Endothelial cell of umbilical vein (primary cell): ENCODE results near the gene OR2M3. TPM values are rescaled to one million over a fixed set of nuclear protein-coding genes. Genes with fewer than 3 reads are reported as not detected.

Experiments used
- BruUV-seq: library from RNA; stranded (reverse); fragments of 400-500 nt; replicated peaks from 2 replicates; lab custom pipeline; 2021; lab: Mats Ljungman, UMichigan
- CTCF ChIA-PET: fragments of 300-600, 350-600 bp; sonication (Branson Sonifier 250); formaldehyde crosslinking; loops from one replicate; lab custom pipeline; 2021; ENCODE audit warnings: antibody characterized with exemption, inconsistent platforms; lab: Charles Lee
- POLR2A ChIA-PET: fragments of 300-600, 350-600 bp; sonication (Branson Sonifier 250); formaldehyde crosslinking; loops from one replicate; lab custom pipeline; 2021; ENCODE audit warnings: antibody characterized with exemption, inconsistent platforms; lab: Charles Lee
- DNase-seq: peaks from one replicate; pipeline ENCODE4 v3.0.0-alpha.2; 2011; ENCODE audit warnings: low read depth, low spot score
- FAIRE-seq: peaks from 2 replicates; lab custom pipeline; 2011; peaks lifted over from hg19 to GRCh38; lab: Jason Lieb, UNC
- H2AFZ ChIP-seq: 2 replicates; pipeline ENCODE4 v1.6.0; 2012; ENCODE audit warnings: low read depth, low read length, control low read depth, inconsistent platforms
- H3K27ac ChIP-seq: 2 replicates; pipeline ENCODE4 v1.5.1; 2011; ENCODE audit warnings: low read depth, mild to moderate bottlenecking, control low read depth, low read length, moderate library complexity; ENCODE audit not compliant: insufficient read depth
- H3K27me3 ChIP-seq, 2 experiments: 2 replicates each; pipeline versions ENCODE4 v1.6.0 to v1.6.1; 2011; ENCODE audit warnings: low read length in 2 of 2, mixed read lengths in 1 of 2; ENCODE audit not compliant: control insufficient read depth in 2 of 2, insufficient read depth in 2 of 2
- H3K36me3 ChIP-seq, 2 experiments: 2 replicates in 1 of 2; 3 replicates in 1 of 2; pipeline ENCODE4 v1.5.1; 2011; ENCODE audit warnings: low read length in 2 of 2, mild to moderate bottlenecking in 1 of 2, moderate library complexity in 1 of 2; ENCODE audit not compliant: control insufficient read depth in 2 of 2, insufficient read depth in 2 of 2; ENCODE audit errors: extremely low read depth in 1 of 2
- H3K4me1 ChIP-seq: 3 replicates; pipeline ENCODE4 v1.5.1; 2011; ENCODE audit warnings: mild to moderate bottlenecking, low read length; ENCODE audit not compliant: control insufficient read depth, insufficient read depth; ENCODE audit errors: extremely low read depth
- H3K4me2 ChIP-seq: 2 replicates; pipeline ENCODE4 v1.6.1; 2011; ENCODE audit warnings: low read length, control low read depth, mixed read lengths; ENCODE audit not compliant: insufficient read depth
- H3K4me3 ChIP-seq, 3 experiments: fragments of 200-600 bp in 1 of 3; sonication (generic), shearing (Covaris generic) in 1 of 3; replicated peaks in 1 of 3; 2 replicates each; pipeline ENCODE4 v1.5.1; 2011 to 2016; ENCODE audit warnings: control low read depth in 3 of 3, low read length in 3 of 3, mild to moderate bottlenecking in 2 of 3, inconsistent platforms in 1 of 3, low read depth in 1 of 3, moderate library complexity in 1 of 3; ENCODE audit not compliant: insufficient read depth in 1 of 3
- H3K79me2 ChIP-seq: 2 replicates; pipeline ENCODE4 v1.6.0; 2012; ENCODE audit warnings: low read length, inconsistent platforms; ENCODE audit not compliant: control insufficient read depth, insufficient read depth
- H3K9ac ChIP-seq: replicated peaks from 2 replicates; pipeline ENCODE3; 2011; ENCODE audit warnings: low read length, control low read depth; ENCODE audit not compliant: insufficient read depth; ENCODE audit errors: extremely low read depth
- H3K9me1 ChIP-seq: replicated peaks from 3 replicates; pipeline ENCODE4 v1.6.0; 2011; ENCODE audit warnings: mild to moderate bottlenecking, low read length; ENCODE audit not compliant: control insufficient read depth, insufficient read depth; ENCODE audit errors: extremely low read depth
- H3K9me3 ChIP-seq: replicated peaks from 2 replicates; pipeline ENCODE4 v1.5.1; 2012; ENCODE audit warnings: low read length, inconsistent platforms; ENCODE audit not compliant: control insufficient read depth, insufficient read depth
- H4K20me1 ChIP-seq: replicated peaks from 2 replicates; pipeline ENCODE3; 2011; ENCODE audit warnings: mild to moderate bottlenecking, low read length; ENCODE audit not compliant: control insufficient read depth, insufficient read depth; ENCODE audit errors: extremely low read depth
- EZH2 ChIP-seq: IDR thresholded peaks from 2 replicates; pipeline ENCODE4 v1.6.1; 2012; ENCODE audit warnings: borderline replicate concordance, low read depth, mild to moderate bottlenecking, moderate library complexity, low read length, inconsistent platforms; ENCODE audit not compliant: severe bottlenecking
- FOS ChIP-seq: IDR thresholded peaks from 2 replicates; pipeline ENCODE4 v1.6.1; 2011; ENCODE audit warnings: mild to moderate bottlenecking, low read length, moderate library complexity, borderline replicate concordance; ENCODE audit not compliant: insufficient read depth
- GATA2 ChIP-seq: IDR thresholded peaks from 2 replicates; pipeline ENCODE4 v1.7.0; 2011; ENCODE audit warnings: low read depth, mild to moderate bottlenecking, moderate library complexity, mixed read lengths, low read length; ENCODE audit not compliant: insufficient read length, insufficient read depth
- JUN ChIP-seq: IDR thresholded peaks from 2 replicates; pipeline ENCODE4 v1.6.1; 2011; ENCODE audit warnings: borderline replicate concordance, low read depth; ENCODE audit not compliant: insufficient read length, insufficient read depth
- MYC ChIP-seq: IDR thresholded peaks from one replicate; pipeline ENCODE4 v1.6.1; 2011; ENCODE audit warnings: mild to moderate bottlenecking, low read depth, low read length
- POLR2A ChIP-seq: IDR thresholded peaks from 2 replicates; pipeline ENCODE4 v1.6.1; 2012; ENCODE audit warnings: low read depth, mild to moderate bottlenecking, control low read depth, low read length
- POLR2AphosphoS5 ChIP-seq: IDR thresholded peaks from 2 replicates; pipeline ENCODE4 v1.6.1; 2012; ENCODE audit warnings: low read depth, mild to moderate bottlenecking, control low read depth, low read length, moderate library complexity; ENCODE audit not compliant: insufficient read depth
- dilution Hi-C: fragments of 300-500 bp; cut with MboI; formaldehyde crosslinking; loops from one replicate; pipeline ENCODE4 v1.15.0; 2019; ENCODE audit warnings: low sequenced_read_pairs; ENCODE audit not compliant: extremely low pct_ligation_motif_present
- intact Hi-C: fragments of 100-400 bp; cut with micrococcal nuclease; formaldehyde crosslinking; loops from one replicate; pipeline ENCODE4 v1.10.0; 2022
- polyA plus RNA-seq, 4 experiments: library from polyadenylated mRNA; depleted of rRNA in 3 of 4; stranded (reverse) in 3 of 4; unstranded in 1 of 4; fragments of >200 nt; gene quantifications; 2 replicates each; pipeline versions ENCODE4 v1.2.1 to v1.2.3, GENCODE V29; 2011 to 2012; ENCODE audit warnings: missing spikeins in 1 of 4
- total RNA-seq: library from RNA; stranded (reverse); gene quantifications from 2 replicates; pipeline ENCODE4 v1.2.3, GENCODE V29; 2021
- TF ChIP-seq, protein P1 (sequence below): IDR thresholded peaks from 2 replicates; pipeline ENCODE4 v1.6.1; 2011; ENCODE audit not compliant: insufficient read depth, insufficient read length
- TF ChIP-seq, protein P2 (sequence below), 2 donors: IDR thresholded peaks; 1 replicate in 1 of 2; 2 replicates in 1 of 2; pipeline ENCODE4 v1.5.1; 2011; ENCODE audit warnings: low read length in 2 of 2, mild to moderate bottlenecking in 2 of 2, moderate library complexity in 2 of 2, control low read depth in 1 of 2, inconsistent platforms in 1 of 2, low read depth in 1 of 2; ENCODE audit not compliant: insufficient read depth in 1 of 2; ENCODE audit errors: extremely low read depth in 1 of 2

Gene OR2M3
- total and polyA plus RNA-seq, 2 donors (not counting 3 experiments of a cell fraction or from before 2014, with no cell fraction given) = not detected

DNA sequence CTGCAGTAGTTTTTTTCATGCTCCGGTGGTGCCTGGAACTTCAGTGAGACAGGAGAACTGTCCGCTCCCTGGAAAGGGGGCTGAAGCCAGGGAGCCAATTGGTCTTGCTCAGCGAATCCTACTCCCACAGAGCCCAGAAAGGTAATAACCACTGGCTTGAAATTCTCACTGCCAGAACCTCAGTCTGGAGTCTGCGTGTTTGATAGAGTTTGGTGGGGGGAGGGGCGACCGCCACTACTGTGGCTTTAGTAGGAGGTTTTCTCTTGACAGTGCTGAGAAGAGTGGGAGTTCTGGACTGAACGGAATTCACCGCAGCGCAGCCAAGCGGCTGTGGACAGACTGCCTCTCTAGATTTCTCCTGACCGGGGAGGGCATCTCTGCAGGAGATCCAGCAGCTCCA lies 8.0 kb upstream of the OR2M3 start:
- H3K9me1 ChIP-seq = no peaks in the 10 kb centered on the region

More for the DNA sequence above, 8.0 kb upstream of the OR2M3 start:
- ChIA-PET POLR2A (no interaction called here), CTCF (no interaction called here)
- Histone ChIP-seq H3K9me3 (peaks cover 2% of the 10 kb centered on the region), H3K4me2 (no peak overlapping the region), H3K4me1 (no peaks in the 10 kb centered on the region), H3K4me3 (no peak overlapping the region), H2AFZ (no peak overlapping the region), H4K20me1 (no peaks in the 10 kb centered on the region), H3K79me2 (no peaks in the 10 kb centered on the region), H3K27ac (no peak overlapping the region), H3K36me3 (no peaks in the 10 kb centered on the region), H3K27me3 (no peaks in the 10 kb centered on the region), H3K9ac (no peak overlapping the region)
- DNase-seq = no peak
- intact Hi-C loops = no loop called here
- TF ChIP-seq, protein P1, sequence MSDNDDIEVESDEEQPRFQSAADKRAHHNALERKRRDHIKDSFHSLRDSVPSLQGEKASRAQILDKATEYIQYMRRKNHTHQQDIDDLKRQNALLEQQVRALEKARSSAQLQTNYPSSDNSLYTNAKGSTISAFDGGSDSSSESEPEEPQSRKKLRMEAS = no peak
- no peak for TF ChIP-seq JUN
- TF ChIP-seq GATA2 = no peak
- TF ChIP-seq POLR2A = no peak
- TF ChIP-seq POLR2AphosphoS5 = no peak
- no peak for TF ChIP-seq MYC
- TF ChIP-seq, protein P2, sequence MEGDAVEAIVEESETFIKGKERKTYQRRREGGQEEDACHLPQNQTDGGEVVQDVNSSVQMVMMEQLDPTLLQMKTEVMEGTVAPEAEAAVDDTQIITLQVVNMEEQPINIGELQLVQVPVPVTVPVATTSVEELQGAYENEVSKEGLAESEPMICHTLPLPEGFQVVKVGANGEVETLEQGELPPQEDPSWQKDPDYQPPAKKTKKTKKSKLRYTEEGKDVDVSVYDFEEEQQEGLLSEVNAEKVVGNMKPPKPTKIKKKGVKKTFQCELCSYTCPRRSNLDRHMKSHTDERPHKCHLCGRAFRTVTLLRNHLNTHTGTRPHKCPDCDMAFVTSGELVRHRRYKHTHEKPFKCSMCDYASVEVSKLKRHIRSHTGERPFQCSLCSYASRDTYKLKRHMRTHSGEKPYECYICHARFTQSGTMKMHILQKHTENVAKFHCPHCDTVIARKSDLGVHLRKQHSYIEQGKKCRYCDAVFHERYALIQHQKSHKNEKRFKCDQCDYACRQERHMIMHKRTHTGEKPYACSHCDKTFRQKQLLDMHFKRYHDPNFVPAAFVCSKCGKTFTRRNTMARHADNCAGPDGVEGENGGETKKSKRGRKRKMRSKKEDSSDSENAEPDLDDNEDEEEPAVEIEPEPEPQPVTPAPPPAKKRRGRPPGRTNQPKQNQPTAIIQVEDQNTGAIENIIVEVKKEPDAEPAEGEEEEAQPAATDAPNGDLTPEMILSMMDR (IDR thresholded peaks at IDR 0.05; ENCODE audit: extremely low read depth in 1 of 2, insufficient read depth in 1 of 2, low read depth in 1 of 2, low read length in 2 of 2) = no peak
- no peak for TF ChIP-seq EZH2
- no peak for TF ChIP-seq FOS
- no peak for FAIRE-seq
- no TSS peak for BruUV-seq
- dilution Hi-C loops = no loop called here
